ENCODE results near the gene MYT1.

DNA sequence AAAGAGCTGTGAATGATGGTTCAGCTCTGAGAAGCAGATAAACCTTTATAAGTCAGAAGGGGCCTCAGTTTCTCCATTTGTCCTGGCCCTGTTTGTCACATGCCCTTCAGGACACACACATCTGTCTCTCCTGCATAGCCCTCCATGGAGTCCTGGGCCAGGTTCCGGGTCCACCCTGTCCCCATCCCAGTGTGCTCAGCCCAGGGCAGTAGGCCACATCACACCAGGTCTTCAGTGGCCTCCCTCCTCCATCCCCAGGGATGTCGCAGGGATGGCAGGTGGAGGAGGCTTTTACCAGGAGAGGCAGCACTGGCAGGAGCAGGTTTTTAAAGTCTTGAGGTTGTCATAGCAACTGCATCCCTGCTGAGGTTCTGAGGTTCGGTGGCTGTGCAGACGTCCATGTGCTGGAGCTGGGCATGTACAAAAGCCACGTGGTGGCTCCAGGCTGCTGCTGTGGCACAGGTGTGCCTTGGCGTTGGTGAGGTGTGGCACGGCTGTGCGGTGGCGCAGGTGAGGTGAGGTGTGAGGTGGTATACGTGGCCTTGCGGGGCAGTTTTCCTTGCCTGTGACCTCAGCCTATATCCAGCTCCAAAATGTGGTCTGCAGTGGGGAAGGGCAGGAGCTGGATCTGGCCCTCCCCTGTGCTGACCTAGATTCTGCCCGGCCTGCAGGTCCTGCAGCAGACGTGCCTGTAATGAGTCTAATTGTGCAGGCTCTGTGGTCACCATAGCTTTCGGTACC is 48.9 kb upstream of the MYT1 start:
- TF ChIP-seq CTCF (IDR thresholded peaks at IDR 0.05) (no peak), POLR2A (IDR thresholded peaks at IDR 0.05) (no peak), POLR2AphosphoS5 (IDR thresholded peaks at IDR 0.05) (no peak)
